ENCODE measurements around the gene PEX11G. TPM values are rescaled to one million over a fixed set of nuclear protein-coding genes. Genes with fewer than 3 reads are reported as not detected.

PEX11G gene
- total and polyA plus RNA-seq, 10 of the 15 experiments (the other 5 are each of a cell fraction or from before 2014, with no cell fraction given) = 0.05 to 1.8 (median 0.73) TPM; not detected in 1

DNA sequence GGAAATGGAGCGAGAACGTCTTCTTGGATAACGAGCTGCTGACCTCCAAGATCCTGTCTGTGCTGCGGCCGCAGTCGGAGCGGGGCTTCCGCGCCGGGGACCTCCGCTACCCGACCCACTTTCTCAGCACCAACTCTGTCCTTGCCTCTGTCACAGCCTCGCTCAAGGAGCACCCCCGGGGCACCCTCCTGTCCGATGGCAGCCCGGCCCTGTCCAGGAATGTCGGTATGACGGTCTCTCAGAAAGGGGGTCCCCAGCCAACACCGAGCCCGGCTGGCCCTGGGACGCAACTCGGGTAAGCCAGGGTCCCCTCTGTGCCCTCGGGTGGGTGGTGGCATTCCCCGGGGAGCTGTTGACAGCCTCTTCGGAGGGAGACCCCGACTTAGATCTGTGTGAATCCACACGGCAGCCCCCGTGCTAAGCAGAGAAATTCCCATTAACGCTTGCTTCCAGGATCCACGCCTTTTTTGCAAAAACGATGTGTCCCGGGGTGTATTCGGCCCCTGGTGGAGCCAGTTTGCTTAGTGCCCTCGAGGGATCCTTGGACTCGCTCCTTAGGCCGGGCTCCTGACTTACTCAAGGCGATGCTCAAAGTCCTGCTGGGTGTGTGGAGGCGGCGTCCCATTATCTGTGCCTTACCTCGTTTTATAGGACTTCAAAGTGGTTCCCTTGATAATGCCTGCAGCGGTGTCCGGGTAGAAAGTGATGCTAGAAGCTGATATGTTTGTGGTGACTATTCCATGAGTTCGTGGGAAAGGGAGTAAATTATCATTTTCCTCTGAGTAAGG is 48.5 kb downstream of the PEX11G start:
- no peaks in the 10 kb centered on the region for H3K4me1 ChIP-seq (ENCODE audit: control insufficient read depth, insufficient read depth, low read length)
- POLR2A ChIA-PET = no interaction called here
- intact Hi-C loops (cut with micrococcal nuclease; ENCODE audit: unreplicated experiment) (no loop called here), in situ Hi-C loops (cut with MboI) (no loop called here)
- no peak overlapping the region for H3K27ac ChIP-seq (ENCODE audit: control insufficient read depth, insufficient read depth)
- no peak for DNase-seq (ENCODE audit: low read depth, low spot score)
- 93% methylated on average over 43 of the region's 43 CpGs for WGBS (ENCODE audit: insufficient coverage, insufficient replicate concordance, low lambda C conversion rate, missing lambda C conversion rate)
- no peak overlapping the region for H3K4me3 ChIP-seq
- ATAC-seq = no peak
- no peak for FAIRE-seq
- H3K4me2 ChIP-seq (ENCODE audit: control insufficient read depth, insufficient read depth) = no peak overlapping the region
- no peaks in the 10 kb centered on the region for H3K9me3 ChIP-seq (replicated peaks; ENCODE audit: control insufficient read depth, insufficient read depth, low read length)
- no peaks in the 10 kb centered on the region for H3K79me2 ChIP-seq (ENCODE audit: control insufficient read depth, insufficient read depth, low read length)
- no peaks in the 10 kb centered on the region for H3K27me3 ChIP-seq (replicated peaks in 1 of 2; ENCODE audit: control insufficient read depth in 2 of 2, insufficient read depth in 2 of 2, low read length in 1 of 2)
- CTCF ChIA-PET = no interaction called here
- peaks cover 17 to 26% of the 10 kb centered on the region in 2 experiments for H3K36me3 ChIP-seq (ENCODE audit: control insufficient read depth in 2 of 2, insufficient read depth in 2 of 2, low read length in 1 of 2)
- RAD21 ChIA-PET (ENCODE audit: unreplicated experiment) = no interaction called here
- no peaks in the 10 kb centered on the region for H4K20me1 ChIP-seq (ENCODE audit: control insufficient read depth, insufficient read depth)
- SMC1A ChIA-PET (ENCODE audit: uncharacterized antibody, unreplicated experiment) = no interaction called here
- TF ChIP-seq, protein P1, sequence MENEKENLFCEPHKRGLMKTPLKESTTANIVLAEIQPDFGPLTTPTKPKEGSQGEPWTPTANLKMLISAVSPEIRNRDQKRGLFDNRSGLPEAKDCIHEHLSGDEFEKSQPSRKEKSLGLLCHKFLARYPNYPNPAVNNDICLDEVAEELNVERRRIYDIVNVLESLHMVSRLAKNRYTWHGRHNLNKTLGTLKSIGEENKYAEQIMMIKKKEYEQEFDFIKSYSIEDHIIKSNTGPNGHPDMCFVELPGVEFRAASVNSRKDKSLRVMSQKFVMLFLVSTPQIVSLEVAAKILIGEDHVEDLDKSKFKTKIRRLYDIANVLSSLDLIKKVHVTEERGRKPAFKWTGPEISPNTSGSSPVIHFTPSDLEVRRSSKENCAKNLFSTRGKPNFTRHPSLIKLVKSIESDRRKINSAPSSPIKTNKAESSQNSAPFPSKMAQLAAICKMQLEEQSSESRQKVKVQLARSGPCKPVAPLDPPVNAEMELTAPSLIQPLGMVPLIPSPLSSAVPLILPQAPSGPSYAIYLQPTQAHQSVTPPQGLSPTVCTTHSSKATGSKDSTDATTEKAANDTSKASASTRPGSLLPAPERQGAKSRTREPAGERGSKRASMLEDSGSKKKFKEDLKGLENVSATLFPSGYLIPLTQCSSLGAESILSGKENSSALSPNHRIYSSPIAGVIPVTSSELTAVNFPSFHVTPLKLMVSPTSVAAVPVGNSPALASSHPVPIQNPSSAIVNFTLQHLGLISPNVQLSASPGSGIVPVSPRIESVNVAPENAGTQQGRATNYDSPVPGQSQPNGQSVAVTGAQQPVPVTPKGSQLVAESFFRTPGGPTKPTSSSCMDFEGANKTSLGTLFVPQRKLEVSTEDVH (IDR thresholded peaks at IDR 0.05; ENCODE audit: low read depth, partially characterized antibody) = no peak
- TF ChIP-seq PAX8 (IDR thresholded peaks at IDR 0.05) (no peak), RUNX3 (IDR thresholded peaks at IDR 0.05; ENCODE audit: low read length) (no peak), RAD21 (IDR thresholded peaks at IDR 0.05; ENCODE audit: insufficient read depth, low read depth, low read length) (no peak), IKZF1 (conservative IDR thresholded peaks at IDR 0.05) (no peak), PAX5 (IDR thresholded peaks at IDR 0.05; ENCODE audit: borderline replicate concordance, low read depth, low read length) (no peak), GATAD2B (conservative IDR thresholded peaks at IDR 0.05; ENCODE audit: low read depth) (no peak)
- TF ChIP-seq, protein P2, sequence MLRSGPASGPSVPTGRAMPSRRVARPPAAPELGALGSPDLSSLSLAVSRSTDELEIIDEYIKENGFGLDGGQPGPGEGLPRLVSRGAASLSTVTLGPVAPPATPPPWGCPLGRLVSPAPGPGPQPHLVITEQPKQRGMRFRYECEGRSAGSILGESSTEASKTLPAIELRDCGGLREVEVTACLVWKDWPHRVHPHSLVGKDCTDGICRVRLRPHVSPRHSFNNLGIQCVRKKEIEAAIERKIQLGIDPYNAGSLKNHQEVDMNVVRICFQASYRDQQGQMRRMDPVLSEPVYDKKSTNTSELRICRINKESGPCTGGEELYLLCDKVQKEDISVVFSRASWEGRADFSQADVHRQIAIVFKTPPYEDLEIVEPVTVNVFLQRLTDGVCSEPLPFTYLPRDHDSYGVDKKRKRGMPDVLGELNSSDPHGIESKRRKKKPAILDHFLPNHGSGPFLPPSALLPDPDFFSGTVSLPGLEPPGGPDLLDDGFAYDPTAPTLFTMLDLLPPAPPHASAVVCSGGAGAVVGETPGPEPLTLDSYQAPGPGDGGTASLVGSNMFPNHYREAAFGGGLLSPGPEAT (IDR thresholded peaks at IDR 0.05; ENCODE audit: low read depth) = no peak
- no TSS peak for BruUV-seq (replicated peaks)
- no peak overlapping the region for H3K9ac ChIP-seq (ENCODE audit: control insufficient read depth, insufficient read depth, low read length)
- no peak overlapping the region for H2AFZ ChIP-seq (ENCODE audit: control insufficient read depth, low read depth, low read length)

Data from GM12878 (cell line).